SK-N-SH treated with all-trans-retinoic acid at 6 μM for 48 hours (cell line): Measurements from ENCODE around the gene CFAP68.

Experiments
- ZFP3 ChIP-seq: fragments of 250-450 bp; sonication (Bioruptor Pico); IDR thresholded peaks from 2 replicates; pipeline ENCODE4 v1.5.0; 2020; ENCODE audit warnings: mild to moderate bottlenecking, moderate library complexity
- TF ChIP-seq, protein P1 (sequence below): fragments of 250-450 bp; sonication (Bioruptor Pico); IDR thresholded peaks from 2 replicates; pipeline ENCODE4 v1.8.0; 2021; ENCODE audit warnings: low read depth, mild to moderate bottlenecking, moderate library complexity, borderline replicate concordance
- TF ChIP-seq, protein P2 (sequence below): fragments of 250-450 bp; sonication (Bioruptor Pico); IDR thresholded peaks from 2 replicates; pipeline ENCODE4 v1.5.1; 2020; ENCODE audit warnings: low read depth, mild to moderate bottlenecking, moderate library complexity

DNA sequence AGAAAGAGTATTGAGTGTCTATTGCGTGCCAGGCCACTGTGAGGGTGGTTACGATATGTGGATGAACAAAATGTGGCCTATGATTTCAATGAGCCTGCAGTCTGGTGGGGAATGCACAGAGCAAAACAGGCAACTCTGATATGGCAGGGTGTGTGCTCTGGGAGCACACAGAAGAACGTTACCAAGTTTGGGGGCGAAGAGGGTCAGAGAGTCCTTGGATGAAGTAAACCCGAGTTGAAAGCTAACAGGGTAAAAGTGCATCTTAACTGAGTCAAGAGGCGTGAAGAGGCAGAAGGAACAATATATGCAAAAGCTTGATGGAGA, 258 bp downstream of the CFAP68 start:
- no peak for TF ChIP-seq ZFP3
- TF ChIP-seq, protein P1, sequence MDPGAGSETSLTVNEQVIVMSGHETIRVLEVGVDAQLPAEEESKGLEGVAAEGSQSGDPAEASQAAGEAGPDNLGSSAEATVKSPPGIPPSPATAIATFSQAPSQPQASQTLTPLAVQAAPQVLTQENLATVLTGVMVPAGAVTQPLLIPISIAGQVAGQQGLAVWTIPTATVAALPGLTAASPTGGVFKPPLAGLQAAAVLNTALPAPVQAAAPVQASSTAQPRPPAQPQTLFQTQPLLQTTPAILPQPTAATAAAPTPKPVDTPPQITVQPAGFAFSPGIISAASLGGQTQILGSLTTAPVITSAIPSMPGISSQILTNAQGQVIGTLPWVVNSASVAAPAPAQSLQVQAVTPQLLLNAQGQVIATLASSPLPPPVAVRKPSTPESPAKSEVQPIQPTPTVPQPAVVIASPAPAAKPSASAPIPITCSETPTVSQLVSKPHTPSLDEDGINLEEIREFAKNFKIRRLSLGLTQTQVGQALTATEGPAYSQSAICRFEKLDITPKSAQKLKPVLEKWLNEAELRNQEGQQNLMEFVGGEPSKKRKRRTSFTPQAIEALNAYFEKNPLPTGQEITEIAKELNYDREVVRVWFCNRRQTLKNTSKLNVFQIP: no peak
- TF ChIP-seq, protein P2, sequence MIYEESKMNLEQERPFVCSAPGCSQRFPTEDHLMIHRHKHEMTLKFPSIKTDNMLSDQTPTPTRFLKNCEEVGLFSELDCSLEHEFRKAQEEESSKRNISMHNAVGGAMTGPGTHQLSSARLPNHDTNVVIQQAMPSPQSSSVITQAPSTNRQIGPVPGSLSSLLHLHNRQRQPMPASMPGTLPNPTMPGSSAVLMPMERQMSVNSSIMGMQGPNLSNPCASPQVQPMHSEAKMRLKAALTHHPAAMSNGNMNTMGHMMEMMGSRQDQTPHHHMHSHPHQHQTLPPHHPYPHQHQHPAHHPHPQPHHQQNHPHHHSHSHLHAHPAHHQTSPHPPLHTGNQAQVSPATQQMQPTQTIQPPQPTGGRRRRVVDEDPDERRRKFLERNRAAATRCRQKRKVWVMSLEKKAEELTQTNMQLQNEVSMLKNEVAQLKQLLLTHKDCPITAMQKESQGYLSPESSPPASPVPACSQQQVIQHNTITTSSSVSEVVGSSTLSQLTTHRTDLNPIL (CRISPR knock-in tag): no peak
